ENCODE results near the gene TIAM2. TPM values are rescaled to one million over a fixed set of nuclear protein-coding genes. Genes with fewer than 3 reads are reported as not detected.

TIAM2 gene
- total RNA-seq, 1 donor from 2014 or later = 3.7 TPM

GRCh38 chr6:155038104-155038503, 43.0 kb downstream of the TIAM2 start:
- DNase-seq (ENCODE audit: low spot score in 2 of 2) = no peak
- H3K27me3 ChIP-seq = no peaks in the 10 kb centered on the region
- no peaks in the 10 kb centered on the region for H3K36me3 ChIP-seq
- no peak for TF ChIP-seq CTCF (IDR thresholded peaks at IDR 0.05)
- peaks cover 7 to 9% of the 10 kb centered on the region in 2 donors for H3K4me1 ChIP-seq
- no peak overlapping the region for H3K27ac ChIP-seq
- intact Hi-C loops (cut with DNase I) = no loop called here
- peaks cover 0 to 2% of the 10 kb centered on the region in 2 donors for H3K9me3 ChIP-seq
- H3K4me3 ChIP-seq = no peak overlapping the region

- Histone ChIP-seq H3K27me3 (no peaks in the 10 kb centered on the region), H3K9me3 (peaks cover 0 to 2% of the 10 kb centered on the region in 2 donors), H3K36me3 (no peaks in the 10 kb centered on the region), H3K4me3 (no peak overlapping the region), H3K4me1 (peaks cover 7 to 9% of the 10 kb centered on the region in 2 donors), H3K27ac (no peak overlapping the region)
- intact Hi-C loops (cut with DNase I) = no loop called here
- TF ChIP-seq CTCF (IDR thresholded peaks at IDR 0.05) = no peak
- DNase-seq (ENCODE audit: low spot score in 2 of 2) = no peak
These were observed 43.4 kb downstream of the TIAM2 start for GRCh38 chr6:155038527-155038926.

- H3K27me3 ChIP-seq = no peaks in the 10 kb centered on the region
- H3K9me3 ChIP-seq = no peaks in the 10 kb centered on the region
- H3K4me3 ChIP-seq = no peak overlapping the region
- H3K36me3 ChIP-seq = no peaks in the 10 kb centered on the region
- intact Hi-C loops (cut with DNase I) = no loop called here
- no peak for DNase-seq (ENCODE audit: low spot score in 2 of 2)
- H3K27ac ChIP-seq = no peak overlapping the region
- TF ChIP-seq CTCF (IDR thresholded peaks at IDR 0.05) = no peak
- peaks cover 7 to 9% of the 10 kb centered on the region in 2 donors for H3K4me1 ChIP-seq
These were observed 44.5 kb downstream of the TIAM2 start for GRCh38 chr6:155039618-155040017.

- DNase-seq (ENCODE audit: low spot score in 2 of 2) = no peak
- intact Hi-C loops (cut with DNase I) = no loop called here
- Histone ChIP-seq H3K4me1 (peaks cover 7 to 9% of the 10 kb centered on the region in 2 donors), H3K9me3 (no peaks in the 10 kb centered on the region), H3K36me3 (no peaks in the 10 kb centered on the region), H3K27me3 (no peaks in the 10 kb centered on the region), H3K27ac (no peak overlapping the region), H3K4me3 (no peak overlapping the region)
- no peak for TF ChIP-seq CTCF (IDR thresholded peaks at IDR 0.05)
These were observed 45.0 kb downstream of the TIAM2 start for GRCh38 chr6:155040154-155040553.

- Histone ChIP-seq H3K27ac (peak overlapping the region; percentile 63 to 64), H3K9me3 (no peaks in the 10 kb centered on the region)
- no peak for TF ChIP-seq CTCF (IDR thresholded peaks at IDR 0.05)
These were observed 46.0 kb downstream of the TIAM2 start for GRCh38 chr6:155040901-155041650.

More at GRCh38 chr6:155040901-155041650, 46.0 kb downstream of the TIAM2 start:
- peak overlapping the region; percentile 19 to 36 for H3K4me3 ChIP-seq
- intact Hi-C loops (cut with DNase I) = no loop called here
- no peaks in the 10 kb centered on the region for H3K27me3 ChIP-seq
- no peaks in the 10 kb centered on the region for H3K36me3 ChIP-seq
- DNase-seq (ENCODE audit: low spot score in 2 of 2) = no peak
- H3K4me1 ChIP-seq = peaks cover 7 to 9% of the 10 kb centered on the region in 2 donors

All from ascending aorta (tissue), 2 donors.